ENCODE measurements around the gene MAML2. TPM values are rescaled to one million over a fixed set of nuclear protein-coding genes. Genes with fewer than 3 reads are reported as not detected.

Gene MAML2
- total and polyA plus RNA-seq, 2 experiments from 2014 or later = 2.0 to 7.1 TPM

- H3K9me2 ChIP-seq (ENCODE audit: insufficient read depth) = peaks cover 7% of the 10 kb centered on the region; the same call in 1 of the 2 replicates
- no peaks in the 10 kb centered on the region for H3F3A ChIP-seq (replicated peaks; ENCODE audit: low read depth)
- no peak overlapping the region for H2AFZ ChIP-seq
- H4K20me1 ChIP-seq (replicated peaks; ENCODE audit: insufficient read depth) = no peaks in the 10 kb centered on the region
- no peak for DNase-seq (ENCODE audit: low spot score)
- Mint-ChIP-seq H3K4me1 (peaks cover 22% of the 10 kb centered on the region), H3K36me3 (ENCODE audit: low read depth) (no peaks in the 10 kb centered on the region), H3K27ac (peak overlapping the region; percentile 17; the same call in 1 of the 2 replicates), H3K27me3 (ENCODE audit: insufficient read depth, low read depth, poor library complexity) (peaks cover 4% of the 10 kb centered on the region), H3K4me3 (no peak overlapping the region), H3K9me3 (no peaks in the 10 kb centered on the region)
- no peaks in the 10 kb centered on the region for H3K79me2 ChIP-seq (replicated peaks; ENCODE audit: insufficient read depth)
- H3K27me3 ChIP-seq (ENCODE audit: insufficient read depth) = no peaks in the 10 kb centered on the region
- peaks cover 14% of the 10 kb centered on the region for H3K4me1 ChIP-seq (ENCODE audit: insufficient read depth)
- no peak overlapping the region for H3K4me3 ChIP-seq
- no peak overlapping the region for H3K4me2 ChIP-seq
- H3K27ac ChIP-seq (ENCODE audit: low read depth) = no peak overlapping the region
- ATAC-seq = no peak
- no peak for TF ChIP-seq ETS1 (IDR thresholded peaks at IDR 0.05)
- TF ChIP-seq, protein P1, sequence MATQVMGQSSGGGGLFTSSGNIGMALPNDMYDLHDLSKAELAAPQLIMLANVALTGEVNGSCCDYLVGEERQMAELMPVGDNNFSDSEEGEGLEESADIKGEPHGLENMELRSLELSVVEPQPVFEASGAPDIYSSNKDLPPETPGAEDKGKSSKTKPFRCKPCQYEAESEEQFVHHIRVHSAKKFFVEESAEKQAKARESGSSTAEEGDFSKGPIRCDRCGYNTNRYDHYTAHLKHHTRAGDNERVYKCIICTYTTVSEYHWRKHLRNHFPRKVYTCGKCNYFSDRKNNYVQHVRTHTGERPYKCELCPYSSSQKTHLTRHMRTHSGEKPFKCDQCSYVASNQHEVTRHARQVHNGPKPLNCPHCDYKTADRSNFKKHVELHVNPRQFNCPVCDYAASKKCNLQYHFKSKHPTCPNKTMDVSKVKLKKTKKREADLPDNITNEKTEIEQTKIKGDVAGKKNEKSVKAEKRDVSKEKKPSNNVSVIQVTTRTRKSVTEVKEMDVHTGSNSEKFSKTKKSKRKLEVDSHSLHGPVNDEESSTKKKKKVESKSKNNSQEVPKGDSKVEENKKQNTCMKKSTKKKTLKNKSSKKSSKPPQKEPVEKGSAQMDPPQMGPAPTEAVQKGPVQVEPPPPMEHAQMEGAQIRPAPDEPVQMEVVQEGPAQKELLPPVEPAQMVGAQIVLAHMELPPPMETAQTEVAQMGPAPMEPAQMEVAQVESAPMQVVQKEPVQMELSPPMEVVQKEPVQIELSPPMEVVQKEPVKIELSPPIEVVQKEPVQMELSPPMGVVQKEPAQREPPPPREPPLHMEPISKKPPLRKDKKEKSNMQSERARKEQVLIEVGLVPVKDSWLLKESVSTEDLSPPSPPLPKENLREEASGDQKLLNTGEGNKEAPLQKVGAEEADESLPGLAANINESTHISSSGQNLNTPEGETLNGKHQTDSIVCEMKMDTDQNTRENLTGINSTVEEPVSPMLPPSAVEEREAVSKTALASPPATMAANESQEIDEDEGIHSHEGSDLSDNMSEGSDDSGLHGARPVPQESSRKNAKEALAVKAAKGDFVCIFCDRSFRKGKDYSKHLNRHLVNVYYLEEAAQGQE (IDR thresholded peaks at IDR 0.05; ENCODE audit: unreplicated experiment) = no peak
- TF ChIP-seq POLR2AphosphoS5 (IDR thresholded peaks at IDR 0.05; ENCODE audit: low read depth) = no peak
- no peak for TF ChIP-seq EZH2phosphoT487 (IDR thresholded peaks at IDR 0.05; ENCODE audit: unreplicated experiment)
- TF ChIP-seq ZNF331 (CRISPR knock-in tag; IDR thresholded peaks at IDR 0.05; ENCODE audit: low read depth) = no peak
- no peak for TF ChIP-seq ZNF114 (CRISPR knock-in tag; IDR thresholded peaks at IDR 0.05)
- no peak for TF ChIP-seq CTCF (conservative IDR thresholded peaks at IDR 0.05; ENCODE audit: low read depth in 2 of 2)
- TF ChIP-seq EZH2 (IDR thresholded peaks at IDR 0.05; ENCODE audit: low read depth, unreplicated experiment) = no peak
- TF ChIP-seq CREB1 (CRISPR knock-in tag; IDR thresholded peaks at IDR 0.05; ENCODE audit: low read depth) = no peak
- no peak for TF ChIP-seq NANOG (IDR thresholded peaks at IDR 0.05; ENCODE audit: borderline replicate concordance)
- TF ChIP-seq, protein P2, sequence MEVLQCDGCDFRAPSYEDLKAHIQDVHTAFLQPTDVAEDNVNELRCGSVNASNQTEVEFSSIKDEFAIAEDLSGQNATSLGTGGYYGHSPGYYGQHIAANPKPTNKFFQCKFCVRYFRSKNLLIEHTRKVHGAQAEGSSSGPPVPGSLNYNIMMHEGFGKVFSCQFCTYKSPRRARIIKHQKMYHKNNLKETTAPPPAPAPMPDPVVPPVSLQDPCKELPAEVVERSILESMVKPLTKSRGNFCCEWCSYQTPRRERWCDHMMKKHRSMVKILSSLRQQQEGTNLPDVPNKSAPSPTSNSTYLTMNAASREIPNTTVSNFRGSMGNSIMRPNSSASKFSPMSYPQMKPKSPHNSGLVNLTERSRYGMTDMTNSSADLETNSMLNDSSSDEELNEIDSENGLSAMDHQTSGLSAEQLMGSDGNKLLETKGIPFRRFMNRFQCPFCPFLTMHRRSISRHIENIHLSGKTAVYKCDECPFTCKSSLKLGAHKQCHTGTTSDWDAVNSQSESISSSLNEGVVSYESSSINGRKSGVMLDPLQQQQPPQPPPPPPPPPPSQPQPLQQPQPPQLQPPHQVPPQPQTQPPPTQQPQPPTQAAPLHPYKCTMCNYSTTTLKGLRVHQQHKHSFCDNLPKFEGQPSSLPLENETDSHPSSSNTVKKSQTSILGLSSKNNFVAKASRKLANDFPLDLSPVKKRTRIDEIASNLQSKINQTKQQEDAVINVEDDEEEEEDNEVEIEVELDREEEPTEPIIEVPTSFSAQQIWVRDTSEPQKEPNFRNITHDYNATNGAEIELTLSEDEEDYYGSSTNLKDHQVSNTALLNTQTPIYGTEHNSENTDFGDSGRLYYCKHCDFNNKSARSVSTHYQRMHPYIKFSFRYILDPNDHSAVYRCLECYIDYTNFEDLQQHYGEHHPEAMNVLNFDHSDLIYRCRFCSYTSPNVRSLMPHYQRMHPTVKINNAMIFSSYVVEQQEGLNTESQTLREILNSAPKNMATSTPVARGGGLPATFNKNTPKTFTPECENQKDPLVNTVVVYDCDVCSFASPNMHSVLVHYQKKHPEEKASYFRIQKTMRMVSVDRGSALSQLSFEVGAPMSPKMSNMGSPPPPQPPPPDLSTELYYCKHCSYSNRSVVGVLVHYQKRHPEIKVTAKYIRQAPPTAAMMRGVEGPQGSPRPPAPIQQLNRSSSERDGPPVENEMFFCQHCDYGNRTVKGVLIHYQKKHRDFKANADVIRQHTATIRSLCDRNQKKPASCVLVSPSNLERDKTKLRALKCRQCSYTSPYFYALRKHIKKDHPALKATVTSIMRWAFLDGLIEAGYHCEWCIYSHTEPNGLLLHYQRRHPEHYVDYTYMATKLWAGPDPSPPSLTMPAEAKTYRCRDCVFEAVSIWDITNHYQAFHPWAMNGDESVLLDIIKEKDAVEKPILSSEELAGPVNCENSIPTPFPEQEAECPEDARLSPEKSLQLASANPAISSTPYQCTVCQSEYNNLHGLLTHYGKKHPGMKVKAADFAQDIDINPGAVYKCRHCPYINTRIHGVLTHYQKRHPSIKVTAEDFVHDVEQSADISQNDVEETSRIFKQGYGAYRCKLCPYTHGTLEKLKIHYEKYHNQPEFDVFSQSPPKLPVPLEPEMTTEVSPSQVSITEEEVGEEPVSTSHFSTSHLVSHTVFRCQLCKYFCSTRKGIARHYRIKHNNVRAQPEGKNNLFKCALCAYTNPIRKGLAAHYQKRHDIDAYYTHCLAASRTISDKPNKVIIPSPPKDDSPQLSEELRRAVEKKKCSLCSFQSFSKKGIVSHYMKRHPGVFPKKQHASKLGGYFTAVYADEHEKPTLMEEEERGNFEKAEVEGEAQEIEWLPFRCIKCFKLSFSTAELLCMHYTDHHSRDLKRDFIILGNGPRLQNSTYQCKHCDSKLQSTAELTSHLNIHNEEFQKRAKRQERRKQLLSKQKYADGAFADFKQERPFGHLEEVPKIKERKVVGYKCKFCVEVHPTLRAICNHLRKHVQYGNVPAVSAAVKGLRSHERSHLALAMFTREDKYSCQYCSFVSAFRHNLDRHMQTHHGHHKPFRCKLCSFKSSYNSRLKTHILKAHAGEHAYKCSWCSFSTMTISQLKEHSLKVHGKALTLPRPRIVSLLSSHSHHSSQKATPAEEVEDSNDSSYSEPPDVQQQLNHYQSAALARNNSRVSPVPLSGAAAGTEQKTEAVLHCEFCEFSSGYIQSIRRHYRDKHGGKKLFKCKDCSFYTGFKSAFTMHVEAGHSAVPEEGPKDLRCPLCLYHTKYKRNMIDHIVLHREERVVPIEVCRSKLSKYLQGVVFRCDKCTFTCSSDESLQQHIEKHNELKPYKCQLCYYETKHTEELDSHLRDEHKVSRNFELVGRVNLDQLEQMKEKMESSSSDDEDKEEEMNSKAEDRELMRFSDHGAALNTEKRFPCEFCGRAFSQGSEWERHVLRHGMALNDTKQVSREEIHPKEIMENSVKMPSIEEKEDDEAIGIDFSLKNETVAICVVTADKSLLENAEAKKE (CRISPR knock-in tag; IDR thresholded peaks at IDR 0.05) = no peak
- TF ChIP-seq STAT1 (IDR thresholded peaks at IDR 0.05; ENCODE audit: unreplicated experiment) = no peak
- no peak for TF ChIP-seq JUNB (IDR thresholded peaks at IDR 0.05; ENCODE audit: unreplicated experiment)
- no peaks in the 10 kb centered on the region; the same call in 1 of the 2 replicates for H3K36me3 ChIP-seq (ENCODE audit: insufficient read depth)
Measured at GRCh38 chr11:96172604-96173003, 170.4 kb downstream of the MAML2 start.

All from GM23338 (cell line).